ENCODE results near the gene BRF1. TPM values are rescaled to one million over a fixed set of nuclear protein-coding genes. Genes with fewer than 3 reads are reported as not detected.

BRF1 gene
- total RNA-seq, 1 donor from 2014 or later, result 64.6 TPM

DNA sequence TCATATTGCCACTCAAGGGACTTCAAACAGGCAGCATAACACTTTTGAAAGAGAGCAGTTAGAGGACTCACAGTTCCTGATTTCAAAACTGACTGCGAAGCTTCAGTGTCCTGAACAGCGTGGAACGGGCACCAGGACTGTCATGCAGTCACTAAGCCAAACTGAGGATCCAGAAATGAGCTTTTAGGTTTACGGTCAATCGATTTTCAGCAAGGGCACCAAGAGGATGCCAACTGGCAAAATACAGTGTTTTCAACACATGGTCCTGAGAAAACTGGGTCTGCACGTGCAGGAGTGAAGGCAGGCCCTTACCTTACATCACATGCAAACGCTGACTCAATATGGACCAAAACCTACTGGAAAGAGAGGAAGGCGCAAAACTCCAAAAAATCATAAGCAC, 15.6 kb downstream of the BRF1 start:
- H3K36me3 ChIP-seq, result no peaks in the 10 kb centered on the region
- no peak for TF ChIP-seq POLR2A (IDR thresholded peaks at IDR 0.05)
- TF ChIP-seq POLR2AphosphoS5 (IDR thresholded peaks at IDR 0.05; ENCODE audit: insufficient read depth in 1 of 2, low read depth in 1 of 2), result no peak
- TF ChIP-seq, protein P1, sequence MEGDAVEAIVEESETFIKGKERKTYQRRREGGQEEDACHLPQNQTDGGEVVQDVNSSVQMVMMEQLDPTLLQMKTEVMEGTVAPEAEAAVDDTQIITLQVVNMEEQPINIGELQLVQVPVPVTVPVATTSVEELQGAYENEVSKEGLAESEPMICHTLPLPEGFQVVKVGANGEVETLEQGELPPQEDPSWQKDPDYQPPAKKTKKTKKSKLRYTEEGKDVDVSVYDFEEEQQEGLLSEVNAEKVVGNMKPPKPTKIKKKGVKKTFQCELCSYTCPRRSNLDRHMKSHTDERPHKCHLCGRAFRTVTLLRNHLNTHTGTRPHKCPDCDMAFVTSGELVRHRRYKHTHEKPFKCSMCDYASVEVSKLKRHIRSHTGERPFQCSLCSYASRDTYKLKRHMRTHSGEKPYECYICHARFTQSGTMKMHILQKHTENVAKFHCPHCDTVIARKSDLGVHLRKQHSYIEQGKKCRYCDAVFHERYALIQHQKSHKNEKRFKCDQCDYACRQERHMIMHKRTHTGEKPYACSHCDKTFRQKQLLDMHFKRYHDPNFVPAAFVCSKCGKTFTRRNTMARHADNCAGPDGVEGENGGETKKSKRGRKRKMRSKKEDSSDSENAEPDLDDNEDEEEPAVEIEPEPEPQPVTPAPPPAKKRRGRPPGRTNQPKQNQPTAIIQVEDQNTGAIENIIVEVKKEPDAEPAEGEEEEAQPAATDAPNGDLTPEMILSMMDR (IDR thresholded peaks at IDR 0.05), result no peak
- no peaks in the 10 kb centered on the region for H3K9me3 ChIP-seq
- DNase-seq (ENCODE audit: extremely low spot score in 2 of 2), result no peak
- intact Hi-C loops (cut with DNase I), result loop anchor here (10.0 kb wide), 2 partner anchors 80 to 190 kb away; no protein-coding TSS in a partner anchor
- no peak overlapping the region for H3K27ac ChIP-seq
- H3K27me3 ChIP-seq, result no peaks in the 10 kb centered on the region
- H3K4me3 ChIP-seq, result no peak overlapping the region
- peaks cover 6% of the 10 kb centered on the region for H3K4me1 ChIP-seq

DNA sequence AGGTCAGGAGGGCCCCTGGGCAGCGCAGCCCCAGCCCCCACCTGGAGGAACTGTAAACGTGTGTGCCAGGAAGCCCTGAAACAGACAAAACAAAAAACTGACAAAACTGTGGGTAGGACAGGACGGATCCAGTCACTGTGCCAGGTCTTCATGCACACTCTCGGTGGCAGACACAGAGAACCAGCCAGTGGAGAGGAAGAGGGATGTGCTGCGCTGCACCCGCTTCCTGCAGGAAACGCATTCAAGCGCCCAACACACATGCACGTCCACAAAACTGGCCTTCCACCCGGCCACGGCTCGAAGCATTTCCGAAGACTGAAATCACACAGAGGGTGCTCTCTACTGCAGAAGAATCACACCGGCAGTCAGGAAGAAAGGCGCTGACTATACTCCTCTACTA, 16.9 kb downstream of the BRF1 start:
- Histone ChIP-seq H3K4me1 (peaks cover 6% of the 10 kb centered on the region), H3K4me3 (no peak overlapping the region), H3K9me3 (no peaks in the 10 kb centered on the region), H3K27ac (no peak overlapping the region), H3K36me3 (no peaks in the 10 kb centered on the region), H3K27me3 (no peaks in the 10 kb centered on the region)
- TF ChIP-seq POLR2A (IDR thresholded peaks at IDR 0.05), result no peak
- no peak for TF ChIP-seq POLR2AphosphoS5 (IDR thresholded peaks at IDR 0.05; ENCODE audit: insufficient read depth in 1 of 2, low read depth in 1 of 2)
- TF ChIP-seq, protein P1 (IDR thresholded peaks at IDR 0.05), result no peak
- DNase-seq (ENCODE audit: extremely low spot score in 2 of 2), result no peak
- intact Hi-C loops (cut with DNase I), result loop anchor here (10.0 kb wide), 2 partner anchors 79 to 189 kb away; no protein-coding TSS in a partner anchor

- no peak for DNase-seq (ENCODE audit: extremely low spot score in 2 of 2)
- intact Hi-C loops (cut with DNase I), result loop anchor here (10.0 kb wide), 2 partner anchors 78 to 188 kb away; no protein-coding TSS in a partner anchor
Observed at GRCh38 chr14:105283028-105283427, 17.8 kb downstream of the BRF1 start.

DNA sequence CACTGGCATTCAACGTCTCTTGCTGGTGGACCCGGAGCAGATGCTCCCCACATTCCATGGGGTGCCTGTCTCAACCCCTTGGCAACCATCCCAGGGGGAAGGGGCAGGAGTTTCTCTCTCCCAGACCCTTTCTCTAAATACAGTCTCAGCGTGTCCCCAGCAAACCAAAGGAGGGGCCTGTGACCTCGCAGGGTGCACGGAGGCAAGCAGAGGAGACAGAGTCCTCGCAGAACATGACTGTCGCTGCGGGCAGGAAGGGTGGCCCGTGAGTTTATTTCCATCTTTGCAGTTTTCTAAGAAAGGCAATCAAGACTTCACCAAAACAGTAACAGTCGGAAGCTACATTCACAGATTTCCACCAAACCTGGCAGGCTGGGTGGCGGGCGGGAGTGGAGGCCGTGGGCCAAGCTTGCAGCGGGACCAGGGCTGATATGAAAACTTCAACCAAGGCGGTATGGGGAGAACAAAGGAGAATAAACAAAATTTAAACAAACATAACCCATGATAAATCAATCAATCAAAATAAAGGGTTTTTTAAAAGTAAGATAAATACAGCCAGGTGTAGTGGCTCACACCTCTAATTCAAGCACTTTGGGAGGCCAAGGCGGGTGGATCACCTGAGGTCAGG, 18.6 kb downstream of the BRF1 start:
- no peak for DNase-seq (ENCODE audit: extremely low spot score in 2 of 2)
- intact Hi-C loops (cut with DNase I), result loop anchor here (10.0 kb wide), 2 partner anchors 77 to 187 kb away; no protein-coding TSS in a partner anchor
- no peaks in the 10 kb centered on the region for H3K36me3 ChIP-seq
- no peak overlapping the region for H3K27ac ChIP-seq
- no peak for TF ChIP-seq POLR2A (IDR thresholded peaks at IDR 0.05)
- no peak for TF ChIP-seq POLR2AphosphoS5 (IDR thresholded peaks at IDR 0.05; ENCODE audit: insufficient read depth in 1 of 2, low read depth in 1 of 2)
- TF ChIP-seq, protein P1 (IDR thresholded peaks at IDR 0.05), result no peak
- H3K4me1 ChIP-seq, result peaks cover 6% of the 10 kb centered on the region
- H3K9me3 ChIP-seq, result no peaks in the 10 kb centered on the region
- no peaks in the 10 kb centered on the region for H3K27me3 ChIP-seq
- no peak overlapping the region for H3K4me3 ChIP-seq

More at GRCh38 chr14:105283028-105283427, 17.8 kb downstream of the BRF1 start:
- Histone ChIP-seq H3K36me3 (no peaks in the 10 kb centered on the region), H3K4me3 (no peak overlapping the region), H3K4me1 (peaks cover 6% of the 10 kb centered on the region), H3K9me3 (no peaks in the 10 kb centered on the region), H3K27me3 (no peaks in the 10 kb centered on the region), H3K27ac (no peak overlapping the region)
- no peak for TF ChIP-seq POLR2A (IDR thresholded peaks at IDR 0.05)

- no peak for DNase-seq (ENCODE audit: extremely low spot score in 2 of 2)
- intact Hi-C loops (cut with DNase I), result loop anchor here (10.0 kb wide), 2 partner anchors 77 to 187 kb away; no protein-coding TSS in a partner anchor
- Histone ChIP-seq H3K27ac (no peak overlapping the region), H3K4me3 (no peak overlapping the region), H3K27me3 (no peaks in the 10 kb centered on the region), H3K9me3 (no peaks in the 10 kb centered on the region), H3K4me1 (peaks cover 6% of the 10 kb centered on the region), H3K36me3 (no peaks in the 10 kb centered on the region)
- TF ChIP-seq POLR2A (IDR thresholded peaks at IDR 0.05), result no peak
- TF ChIP-seq, protein P1 (IDR thresholded peaks at IDR 0.05), result peak in 2 of 3 experiments; percentile 21 to 27
Observed at GRCh38 chr14:105281371-105282097, 19.3 kb downstream of the BRF1 start.
